Left kidney (tissue), 2 donors: ENCODE measurements around the gene SLC25A21. TPM values are rescaled to one million over a fixed set of nuclear protein-coding genes. Genes with fewer than 3 reads are reported as not detected.
A peak's percentile ranks its signal among the peaks of the same experiment; 100 is the strongest.

Experiments
- DNase-seq: peaks from one replicate; pipeline ENCODE4 v3.0.0-alpha.2; 2013
- polyA plus RNA-seq: library from polyadenylated mRNA; unstranded; fragments of 120-200 nt; gene quantifications from one replicate; pipeline ENCODE4 v1.2.1, GENCODE V29; 2013; ENCODE audit not compliant: insufficient read length

Gene SLC25A21
- polyA plus RNA-seq, 1 donor, result 4.4 TPM

- DNase-seq, result no peak
Measured at GRCh38 chr14:37045340-37046061, 126.9 kb downstream of the SLC25A21 start.

- DNase-seq, result no peak
Measured at GRCh38 chr14:37037636-37038387, 134.6 kb downstream of the SLC25A21 start.

GRCh38 chr14:37036669-37037341 is 135.6 kb downstream of the SLC25A21 start:
- no peak for DNase-seq

GRCh38 chr14:37035401-37035800 is 137.0 kb downstream of the SLC25A21 start:
- no peak for DNase-seq

- no peak for DNase-seq
Measured at GRCh38 chr14:37034410-37035285, 137.8 kb downstream of the SLC25A21 start.

GRCh38 chr14:37032863-37033262 is 139.5 kb downstream of the SLC25A21 start:
- no peak for DNase-seq

- peak; percentile 12 for DNase-seq
Measured at GRCh38 chr14:37027188-37027824, 145.1 kb downstream of the SLC25A21 start.

- no peak for DNase-seq
Measured at GRCh38 chr14:37023875-37024565, 148.4 kb downstream of the SLC25A21 start.

- DNase-seq, result no peak
Measured at GRCh38 chr14:37021390-37021789, 151.0 kb downstream of the SLC25A21 start.

GRCh38 chr14:37019488-37019887 is 152.9 kb downstream of the SLC25A21 start:
- DNase-seq, result no peak

- DNase-seq, result no peak
Measured at GRCh38 chr14:37018571-37019240, 153.7 kb downstream of the SLC25A21 start.

- DNase-seq, result no peak
Measured at GRCh38 chr14:37013078-37013477, 159.3 kb downstream of the SLC25A21 start.

- DNase-seq, result no peak
Measured at GRCh38 chr14:36998686-36999085, 173.7 kb downstream of the SLC25A21 start.

- no peak for DNase-seq
Measured at GRCh38 chr14:36997843-36998242, 174.6 kb downstream of the SLC25A21 start.

- DNase-seq, result no peak
Measured at GRCh38 chr14:36996857-36997590, 175.4 kb downstream of the SLC25A21 start.

GRCh38 chr14:36996133-36996856 is 176.1 kb downstream of the SLC25A21 start:
- DNase-seq, result no peak

- DNase-seq, result no peak
Measured at GRCh38 chr14:36989806-36990205, 182.6 kb downstream of the SLC25A21 start.

GRCh38 chr14:36988989-36989388 is 183.4 kb downstream of the SLC25A21 start:
- no peak for DNase-seq

GRCh38 chr14:36988568-36988967 is 183.8 kb downstream of the SLC25A21 start:
- DNase-seq, result no peak
